H1 (cell line): ENCODE data around the gene RIPK4. TPM values are rescaled to one million over a fixed set of nuclear protein-coding genes. Genes with fewer than 3 reads are reported as not detected.

ENCODE experiments used
- CTCF ChIA-PET: fragments of 300-600 bp; sonication (Branson Sonifier 250); formaldehyde crosslinking; loops from one replicate; lab custom pipeline; 2021; ENCODE audit not compliant: partially characterized antibody; lab: Charles Lee
- POLR2A ChIA-PET: fragments of 300-600 bp; sonication (Branson Sonifier 250); formaldehyde crosslinking; loops from one replicate; lab custom pipeline; 2021; ENCODE audit warnings: inconsistent platforms; ENCODE audit not compliant: partially characterized antibody; lab: Charles Lee
- DNase-seq, 2 experiments: peaks; one replicate each; pipeline versions ENCODE4 v3.0.0 to v3.0.0-alpha.2; 2010 to 2022; ENCODE audit warnings: low spot score in 2 of 2, low read depth in 1 of 2, mixed read lengths in 1 of 2
- FAIRE-seq: peaks from 2 replicates; lab custom pipeline; 2011; peaks lifted over from hg19 to GRCh38; lab: Jason Lieb, UNC
- H2AFZ ChIP-seq: 2 replicates; pipeline ENCODE4 v1.8.1; 2012; ENCODE audit warnings: low read length, inconsistent platforms
- H2AK5ac ChIP-seq: 2 replicates; pipeline ENCODE4 v1.6.1; 2013; ENCODE audit warnings: low read depth, low read length
- H2BK120ac ChIP-seq: replicated peaks from 2 replicates; pipeline ENCODE3; 2013; ENCODE audit warnings: low read depth, low read length, inconsistent platforms
- H2BK12ac ChIP-seq: 2 replicates; pipeline ENCODE4 v1.6.1; 2013; ENCODE audit warnings: low read depth, low read length
- H2BK15ac ChIP-seq: 2 replicates; pipeline ENCODE4 v1.6.1; 2013; ENCODE audit warnings: low read length
- H2BK20ac ChIP-seq: 2 replicates; pipeline ENCODE4 v1.6.1; 2013; ENCODE audit warnings: low read length
- H2BK5ac ChIP-seq: 2 replicates; pipeline ENCODE4 v1.6.1; 2013; ENCODE audit warnings: low read depth, low read length
- H3K14ac ChIP-seq: 2 replicates; pipeline ENCODE4 v1.6.1; 2013; ENCODE audit warnings: inconsistent platforms; ENCODE audit not compliant: insufficient read length
- H3K18ac ChIP-seq: 2 replicates; pipeline ENCODE4 v1.6.1; 2013; ENCODE audit warnings: low read length; ENCODE audit errors: extremely low read depth
- H3K23ac ChIP-seq: 2 replicates; pipeline ENCODE4 v1.6.1; 2013; ENCODE audit warnings: inconsistent platforms; ENCODE audit not compliant: insufficient read length
- H3K23me2 ChIP-seq: 2 replicates; pipeline ENCODE4 v1.6.1; 2013; ENCODE audit warnings: low read depth, low read length
- H3K27ac ChIP-seq: 2 replicates; pipeline ENCODE4 v1.6.1; 2011; ENCODE audit warnings: low read depth, low read length, inconsistent platforms
- H3K27me3 ChIP-seq, 4 experiments: replicated peaks in 1 of 4; 1 replicate in 1 of 4; 2 replicates in 3 of 4; pipeline versions ENCODE4 v1.6.1 to v1.8.1; 2011 to 2013; ENCODE audit warnings: low read length in 3 of 4, mild to moderate bottlenecking in 3 of 4, inconsistent platforms in 2 of 4, mixed read lengths in 2 of 4, moderate library complexity in 1 of 4; ENCODE audit not compliant: control insufficient read depth in 3 of 4, insufficient read depth in 3 of 4; ENCODE audit errors: extremely low read depth in 1 of 4
- H3K36me3 ChIP-seq, 4 experiments: 2 replicates each; pipeline versions ENCODE4 v1.6.1 to v1.8.1; 2011 to 2013; ENCODE audit warnings: mild to moderate bottlenecking in 4 of 4, low read length in 3 of 4, moderate library complexity in 2 of 4, control low read depth in 1 of 4, inconsistent platforms in 1 of 4; ENCODE audit not compliant: insufficient read depth in 4 of 4, control insufficient read depth in 2 of 4
- H3K4ac ChIP-seq: replicated peaks from 2 replicates; pipeline ENCODE3; 2013; ENCODE audit warnings: low read length, low read depth, mixed read lengths, inconsistent platforms; ENCODE audit not compliant: insufficient read length
- H3K4me1 ChIP-seq, 4 experiments: replicated peaks in 1 of 4; 1 replicate in 1 of 4; 2 replicates in 3 of 4; pipeline versions ENCODE4 v1.6.1 to v1.8.1; 2011 to 2013; ENCODE audit warnings: low read length in 3 of 4, inconsistent platforms in 2 of 4, mixed read lengths in 1 of 4; ENCODE audit not compliant: insufficient read depth in 4 of 4, control insufficient read depth in 3 of 4
- H3K4me2 ChIP-seq, 2 experiments: 2 replicates each; pipeline versions ENCODE4 v1.6.1 to v1.8.1; 2011 to 2013; ENCODE audit warnings: low read depth in 2 of 2, low read length in 2 of 2, control low read depth in 1 of 2, inconsistent platforms in 1 of 2, mild to moderate bottlenecking in 1 of 2; ENCODE audit not compliant: insufficient read depth in 1 of 2
- H3K4me3 ChIP-seq, 4 experiments: fragments of 200-600, 300-600 bp in 1 of 4; sonication (generic), shearing (Covaris generic), sonication (Bioruptor Twin) in 1 of 4; 2 replicates each; pipeline versions ENCODE4 v1.5.1 to v1.8.1; 2011 to 2016; ENCODE audit warnings: low read length in 4 of 4, low read depth in 3 of 4, control low read depth in 2 of 4, inconsistent platforms in 2 of 4, mild to moderate bottlenecking in 2 of 4, mixed read lengths in 1 of 4, moderate library complexity in 1 of 4; ENCODE audit not compliant: insufficient read depth in 2 of 4; ENCODE audit errors: extremely low read depth in 1 of 4
- H3K56ac ChIP-seq: replicated peaks from 2 replicates; pipeline ENCODE3; 2013; ENCODE audit warnings: low read depth, mild to moderate bottlenecking, mixed read lengths, low read length, inconsistent platforms; ENCODE audit not compliant: insufficient read length
- H3K79me1 ChIP-seq: 2 replicates; pipeline ENCODE4 v1.6.1; 2013; ENCODE audit warnings: low read depth, low read length, control low read depth
- H3K79me2 ChIP-seq, 2 experiments: 2 replicates each; pipeline versions ENCODE4 v1.6.1 to v1.8.1; 2012 to 2013; ENCODE audit warnings: low read length in 2 of 2, mild to moderate bottlenecking in 2 of 2, inconsistent platforms in 1 of 2; ENCODE audit not compliant: insufficient read depth in 2 of 2, control insufficient read depth in 1 of 2
- H3K9ac ChIP-seq, 4 experiments: replicated peaks in 1 of 4; 1 replicate in 1 of 4; 2 replicates in 3 of 4; pipeline versions ENCODE4 v1.6.1 to v1.8.1; 2011 to 2013; ENCODE audit warnings: low read depth in 3 of 4, low read length in 3 of 4, control low read depth in 2 of 4, mild to moderate bottlenecking in 2 of 4, moderate library complexity in 2 of 4, inconsistent platforms in 1 of 4; ENCODE audit errors: extremely low read depth in 1 of 4
- H3K9me3 ChIP-seq, 2 experiments: 2 replicates each; pipeline versions ENCODE4 v1.6.1 to v1.8.1; 2012 to 2013; ENCODE audit warnings: mild to moderate bottlenecking in 2 of 2, moderate library complexity in 2 of 2, control low read depth in 1 of 2, inconsistent platforms in 1 of 2, low read depth in 1 of 2, low read length in 1 of 2, mixed read lengths in 1 of 2; ENCODE audit not compliant: insufficient read depth in 2 of 2
- H4K20me1 ChIP-seq, 2 experiments: replicated peaks in 1 of 2; 2 replicates each; pipeline versions ENCODE3 to v1.8.1; 2011 to 2013; ENCODE audit warnings: inconsistent platforms in 2 of 2, low read length in 2 of 2, mild to moderate bottlenecking in 1 of 2; ENCODE audit not compliant: insufficient read depth in 2 of 2, control insufficient read depth in 1 of 2
- H4K5ac ChIP-seq: 2 replicates; pipeline ENCODE4 v1.6.1; 2013; ENCODE audit warnings: low read length, low read depth, mixed read lengths, inconsistent platforms; ENCODE audit not compliant: insufficient read length
- H4K8ac ChIP-seq: 2 replicates; pipeline ENCODE4 v1.8.0; 2013; ENCODE audit warnings: mild to moderate bottlenecking, moderate library complexity, low read length, inconsistent platforms; ENCODE audit not compliant: insufficient read depth; ENCODE audit errors: extremely low read depth
- H4K91ac ChIP-seq: replicated peaks from 2 replicates; pipeline ENCODE3; 2013; ENCODE audit warnings: low read length, mixed read lengths, inconsistent platforms; ENCODE audit not compliant: insufficient read length
- WGBS, 2 experiments: shearing (Covaris generic) in 1 of 2; methylation state at CpG; one replicate each; pipeline versions ENCODE4 v1.1.6 to v1.1.7; 2013 to 2015; ENCODE audit warnings: low lambda C conversion rate in 2 of 2, mixed read lengths in 2 of 2, inconsistent platforms in 1 of 2, low coverage in 1 of 2, missing lambda C conversion rate in 1 of 2; ENCODE audit not compliant: insufficient replicate concordance in 2 of 2, insufficient coverage in 1 of 2, insufficient read length in 1 of 2; ENCODE audit errors: extremely low coverage in 1 of 2, missing lambda C conversion rate in 1 of 2; 5-methylcytosine and 5-hydroxymethylcytosine counted together
- polyA plus RNA-seq, 7 experiments: library from polyadenylated mRNA; depleted of rRNA in 3 of 7; stranded (reverse) in 5 of 7; unstranded in 2 of 7; fragments of >200 nt in 5 of 7; fragments of 200-250 nt in 2 of 7; gene quantifications; 1 replicate in 5 of 7; 2 replicates in 1 of 7; 4 replicates in 1 of 7; pipeline versions ENCODE4 v1.2.1 to v1.2.3, GENCODE V29; 2011 to 2013; ENCODE audit warnings: missing spikeins in 2 of 7, mixed read lengths in 2 of 7
- total RNA-seq: library from RNA; stranded (reverse); fragmentation: NEBNext Ultra II Directional; extraction: Animal tissue kit (Norgen Biotek cat#: 25700); gene quantifications from 2 replicates; pipeline ENCODE4 v1.2.1, GENCODE V29; 2021

RIPK4 gene
- total and polyA plus RNA-seq, 2 of the 8 experiments (the other 6 are each of a cell fraction or from before 2014, with no cell fraction given) = 2.7 to 5.6 TPM

DNA sequence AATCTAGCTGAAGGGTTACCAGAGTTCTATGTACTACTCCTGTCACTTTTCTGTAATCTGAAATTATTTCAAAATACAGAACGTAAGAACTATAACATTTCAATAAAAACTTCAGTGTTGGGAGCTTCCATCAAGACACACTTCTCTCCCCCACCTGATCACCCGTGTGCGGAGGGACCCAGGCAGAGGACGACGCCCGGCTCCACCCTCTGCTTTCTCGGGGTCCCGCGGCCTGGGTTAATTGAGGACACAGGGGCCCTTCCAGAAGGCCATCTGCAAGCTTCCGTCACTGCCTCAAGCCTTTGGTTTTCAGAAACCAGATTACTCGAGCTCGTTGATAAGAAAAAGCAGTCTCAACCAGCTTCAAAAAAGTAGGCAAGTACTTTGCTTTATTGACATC, 27.8 kb downstream of the RIPK4 start:
- no peak overlapping the region for H2BK5ac ChIP-seq
- FAIRE-seq (no peak), DNase-seq (no peak)
- H3K79me2 ChIP-seq = no peaks in the 10 kb centered on the region
- H3K27ac ChIP-seq = no peak overlapping the region
- H3K4ac ChIP-seq = no peak overlapping the region
- ChIA-PET POLR2A (no interaction called here), CTCF (interaction anchor here (1.2 to 2.3 kb wide), 3 partner anchors 11 to 126 kb away, joined by 3 to 8 read pairs (median 5); no protein-coding TSS in a partner anchor)
- no peak overlapping the region for H4K8ac ChIP-seq
- no peak overlapping the region for H3K18ac ChIP-seq
- H3K14ac ChIP-seq = no peak overlapping the region
- H4K20me1 ChIP-seq = peaks cover 0 to 4% of the 10 kb centered on the region in 2 experiments
- H3K56ac ChIP-seq = no peak overlapping the region
- H4K5ac ChIP-seq = no peak overlapping the region
- no peaks in the 10 kb centered on the region for H3K27me3 ChIP-seq
- no peak overlapping the region for H2BK15ac ChIP-seq
- H3K79me1 ChIP-seq = no peaks in the 10 kb centered on the region
- no peak overlapping the region for H2BK120ac ChIP-seq
- H2BK20ac ChIP-seq = no peak overlapping the region
- H4K91ac ChIP-seq = no peak overlapping the region
- H2AFZ ChIP-seq = no peak overlapping the region
- H3K4me1 ChIP-seq = no peaks in the 10 kb centered on the region
- H2AK5ac ChIP-seq = no peak overlapping the region
- WGBS, 2 experiments = 87% methylated on average over 12 of the region's 12 CpGs; no CpG with 5 or more reads in 1 of the 2 experiments
- no peak overlapping the region for H2BK12ac ChIP-seq
- no peaks in the 10 kb centered on the region for H3K23me2 ChIP-seq
- no peak overlapping the region for H3K4me2 ChIP-seq
- no peak overlapping the region for H3K9ac ChIP-seq
- H3K4me3 ChIP-seq = no peak overlapping the region
- H3K23ac ChIP-seq = no peak overlapping the region
- H3K36me3 ChIP-seq = peaks cover 6 to 19% (median 12%) of the 10 kb centered on the region in 4 experiments; a peak in 6 of 8 replicates
- H3K9me3 ChIP-seq = peaks cover 15 to 20% of the 10 kb centered on the region in 2 experiments
